H9 (cell line): ENCODE results near the gene STAC. TPM values are rescaled to one million over a fixed set of nuclear protein-coding genes. Genes with fewer than 3 reads are reported as not detected.

Experiments
- DNase-seq: peaks from one replicate; pipeline ENCODE4 v3.0.0-alpha.2; 2017
- H2AFZ ChIP-seq: one replicate; pipeline ENCODE4 v1.6.1; 2013; ENCODE audit warnings: mild to moderate bottlenecking, low read length, control low read depth, moderate library complexity
- H2AK5ac ChIP-seq: 2 replicates; pipeline ENCODE4 v1.6.1; 2013; ENCODE audit warnings: low read length, control low read depth, mixed read lengths; ENCODE audit not compliant: insufficient read length
- H2BK120ac ChIP-seq: one replicate; pipeline ENCODE4 v1.6.1; 2013; ENCODE audit warnings: low read depth, mild to moderate bottlenecking, low read length, control low read depth, inconsistent platforms; ENCODE audit not compliant: poor library complexity, severe bottlenecking
- H2BK12ac ChIP-seq: 2 replicates; pipeline ENCODE4 v1.6.1; 2013; ENCODE audit warnings: low read length, control low read depth, mixed read lengths, low read depth; ENCODE audit not compliant: insufficient read length
- H2BK15ac ChIP-seq: 2 replicates; pipeline ENCODE4 v1.6.1; 2013; ENCODE audit warnings: low read depth, low read length, control low read depth
- H2BK20ac ChIP-seq: one replicate; pipeline ENCODE4 v1.6.1; 2013; ENCODE audit warnings: low read depth, mild to moderate bottlenecking, low read length, control low read depth, inconsistent platforms; ENCODE audit not compliant: poor library complexity, severe bottlenecking
- H2BK5ac ChIP-seq: 2 replicates; pipeline ENCODE4 v1.6.1; 2013; ENCODE audit warnings: low read length, control low read depth, mixed read lengths; ENCODE audit not compliant: insufficient read length
- H3K14ac ChIP-seq: 2 replicates; pipeline ENCODE4 v1.6.1; 2013; ENCODE audit warnings: low read length, control low read depth; ENCODE audit not compliant: insufficient read depth
- H3K18ac ChIP-seq: 2 replicates; pipeline ENCODE4 v1.6.1; 2013; ENCODE audit warnings: low read depth, mild to moderate bottlenecking, mixed read lengths, low read length, control low read depth; ENCODE audit not compliant: insufficient read length
- H3K23ac ChIP-seq: 2 replicates; pipeline ENCODE4 v1.6.1; 2013; ENCODE audit warnings: low read length, control low read depth, mixed read lengths, low read depth; ENCODE audit not compliant: insufficient read length
- H3K23me2 ChIP-seq: 2 replicates; pipeline ENCODE4 v1.6.1; 2013; ENCODE audit warnings: low read depth, mild to moderate bottlenecking, mixed read lengths, low read length, control low read depth; ENCODE audit not compliant: insufficient read length, poor library complexity, severe bottlenecking
- H3K27ac ChIP-seq: 2 replicates; pipeline ENCODE4 v1.5.1; 2013; ENCODE audit warnings: low read length, control low read depth, mixed read lengths, low read depth; ENCODE audit not compliant: insufficient read length
- H3K27me3 ChIP-seq: 2 replicates; pipeline ENCODE4 v1.6.1; 2013; ENCODE audit warnings: low read length, control low read depth, inconsistent platforms; ENCODE audit not compliant: insufficient read depth
- H3K4ac ChIP-seq: 2 replicates; pipeline ENCODE4 v1.6.1; 2013; ENCODE audit warnings: low read depth, mild to moderate bottlenecking, control low read depth, inconsistent platforms, low read length, moderate library complexity
- H3K4me1 ChIP-seq: 2 replicates; pipeline ENCODE4 v1.6.1; 2013; ENCODE audit warnings: low read length, control low read depth, inconsistent platforms; ENCODE audit not compliant: insufficient read depth
- H3K4me2 ChIP-seq: 2 replicates; pipeline ENCODE4 v1.6.1; 2013; ENCODE audit warnings: low read length, control low read depth, mixed read lengths; ENCODE audit not compliant: insufficient read length, insufficient read depth
- H3K56ac ChIP-seq: 2 replicates; pipeline ENCODE4 v1.6.1; 2013; ENCODE audit warnings: low read depth, mild to moderate bottlenecking, mixed read lengths, low read length, control low read depth; ENCODE audit not compliant: insufficient read length
- H3K79me1 ChIP-seq: 2 replicates; pipeline ENCODE4 v1.6.1; 2013; ENCODE audit warnings: low read depth, mild to moderate bottlenecking, moderate library complexity, low read length, control low read depth, inconsistent platforms; ENCODE audit not compliant: insufficient read depth, poor library complexity, severe bottlenecking
- H3K79me2 ChIP-seq: 2 replicates; pipeline ENCODE4 v1.6.1; 2013; ENCODE audit warnings: low read length, control low read depth, inconsistent platforms; ENCODE audit not compliant: insufficient read depth
- H3K9ac ChIP-seq: 2 replicates; pipeline ENCODE4 v1.6.1; 2013; ENCODE audit warnings: low read length, control low read depth, mixed read lengths; ENCODE audit not compliant: insufficient read length; ENCODE audit errors: extremely low read depth
- H3K9me3 ChIP-seq: one replicate; pipeline ENCODE4 v1.6.1; 2013; ENCODE audit warnings: low read depth, low read length, inconsistent platforms; ENCODE audit not compliant: control insufficient read depth
- H3T11ph ChIP-seq: one replicate; pipeline ENCODE4 v1.6.1; 2013; ENCODE audit warnings: mild to moderate bottlenecking, low read length, control low read depth, inconsistent platforms
- H4K20me1 ChIP-seq: one replicate; pipeline ENCODE4 v1.6.1; 2013; ENCODE audit not compliant: control insufficient read depth, insufficient read length, insufficient read depth
- H4K5ac ChIP-seq: 2 replicates; pipeline ENCODE4 v1.6.1; 2013; ENCODE audit warnings: low read depth, mild to moderate bottlenecking, mixed read lengths, low read length, control low read depth; ENCODE audit not compliant: insufficient read length
- H4K8ac ChIP-seq: replicated peaks from 2 replicates; pipeline ENCODE4 v1.6.1; 2013; ENCODE audit warnings: low read length, control low read depth, mixed read lengths, low read depth; ENCODE audit not compliant: insufficient read length
- H4K91ac ChIP-seq: 2 replicates; pipeline ENCODE4 v1.6.1; 2013; ENCODE audit warnings: low read depth, mild to moderate bottlenecking, moderate library complexity, mixed read lengths, low read length, control low read depth; ENCODE audit not compliant: insufficient read length
- H3K27ac Mint-ChIP-seq, 3 experiments: 2 replicates in 2 of 3; 3 replicates in 1 of 3; pipeline ENCODE4 v1.8.0; 2020 to 2021; ENCODE audit warnings: mixed read lengths in 3 of 3, mild to moderate bottlenecking in 1 of 3, moderate library complexity in 1 of 3
- H3K27me3 Mint-ChIP-seq: 2 replicates; pipeline ENCODE4 v1.8.0; 2021; ENCODE audit warnings: low read depth, mild to moderate bottlenecking, moderate library complexity, mixed read lengths
- H3K36me3 Mint-ChIP-seq, 3 experiments: 2 replicates in 2 of 3; 3 replicates in 1 of 3; pipeline ENCODE4 v1.8.0; 2020 to 2021; ENCODE audit warnings: low read depth in 3 of 3, mixed read lengths in 3 of 3; ENCODE audit not compliant: insufficient read depth in 1 of 3
- H3K4me1 Mint-ChIP-seq, 2 experiments: 2 replicates each; pipeline ENCODE4 v1.8.0; 2020; ENCODE audit warnings: mixed read lengths in 2 of 2
- H3K4me3 Mint-ChIP-seq, 2 experiments: 2 replicates in 1 of 2; 3 replicates in 1 of 2; pipeline ENCODE4 v1.8.0; 2020 to 2021; ENCODE audit warnings: mild to moderate bottlenecking in 2 of 2, mixed read lengths in 2 of 2, moderate library complexity in 1 of 2
- H3K9me3 Mint-ChIP-seq, 2 experiments: 2 replicates in 1 of 2; 3 replicates in 1 of 2; pipeline ENCODE4 v1.8.0; 2020; ENCODE audit warnings: mild to moderate bottlenecking in 2 of 2, mixed read lengths in 2 of 2, moderate library complexity in 1 of 2
- CTCF ChIP-seq: fragments of 200-600 bp; sonication (generic); conservative IDR thresholded peaks from 3 replicates; pipeline ENCODE4 v1.8.0; 2021; ENCODE audit warnings: antibody characterized with exemption, mild to moderate bottlenecking
- WGBS: extraction: QIAGEN DNeasy Blood & Tissue Kit; methylation state at CpG from one replicate; pipeline ENCODE4 v1.1.7; 2013; ENCODE audit warnings: missing lambda C conversion rate, low lambda C conversion rate, mixed read lengths; ENCODE audit not compliant: insufficient read length; ENCODE audit errors: extremely low coverage; 5-methylcytosine and 5-hydroxymethylcytosine counted together
- total RNA-seq: library from RNA; stranded (reverse); gene quantifications from 2 replicates; pipeline ENCODE4 v1.2.1, GENCODE V29; 2021

STAC gene
- total RNA-seq, 1 experiment from 2014 or later: 3.0 TPM

- no peak overlapping the region for H2AFZ ChIP-seq
- H3K14ac ChIP-seq: no peak overlapping the region
- no peaks in the 10 kb centered on the region for H3K23me2 ChIP-seq
- no peaks in the 10 kb centered on the region for H3K9me3 ChIP-seq
- Mint-ChIP-seq H3K27ac (no peak overlapping the region), H3K4me3 (no peak overlapping the region), H3K9me3 (peaks cover 20 to 21% of the 10 kb centered on the region in 2 experiments), H3K4me1 (peaks cover 3 to 18% of the 10 kb centered on the region in 2 experiments; a peak in 3 of 4 replicates), H3K36me3 (peaks cover 8 to 25% (median 16%) of the 10 kb centered on the region in 3 experiments), H3K27me3 (no peaks in the 10 kb centered on the region)
- H3K79me1 ChIP-seq: no peaks in the 10 kb centered on the region
- no peak for TF ChIP-seq CTCF
- no peak overlapping the region for H2BK12ac ChIP-seq
- no peak overlapping the region for H3K56ac ChIP-seq
- no peak overlapping the region for H3K27ac ChIP-seq
- no peak overlapping the region for H2AK5ac ChIP-seq
- no peak overlapping the region for H3K18ac ChIP-seq
- H3K79me2 ChIP-seq: no peaks in the 10 kb centered on the region
- no peak overlapping the region for H2BK20ac ChIP-seq
- no peak overlapping the region for H4K5ac ChIP-seq
- H4K8ac ChIP-seq: no peak overlapping the region
- no peak overlapping the region for H3T11ph ChIP-seq
- H2BK120ac ChIP-seq: no peak overlapping the region
- no peaks in the 10 kb centered on the region for H3K4me1 ChIP-seq
- no peak overlapping the region for H2BK5ac ChIP-seq
- no peaks in the 10 kb centered on the region for H4K20me1 ChIP-seq
- no peak overlapping the region for H3K4ac ChIP-seq
- H3K9ac ChIP-seq: no peak overlapping the region
- H4K91ac ChIP-seq: no peak overlapping the region
- H3K23ac ChIP-seq: no peak overlapping the region
- no peak for DNase-seq
- WGBS: no CpG with 5 or more reads among the region's 1 CpG
- H3K4me2 ChIP-seq: no peak overlapping the region
- no peaks in the 10 kb centered on the region for H3K27me3 ChIP-seq
- H2BK15ac ChIP-seq: no peak overlapping the region
These were observed 36.3 kb downstream of the STAC start for GRCh38 chr3:36416599-36416998.
